LNCAP (cell line): ENCODE results near the gene MYLK2.
A peak's percentile ranks its signal among the peaks of the same experiment; 100 is the strongest.

Experiments
- TF ChIP-seq, protein P1 (sequence below): fragments of 450-650 bp; IDR thresholded peaks from 2 replicates; pipeline ENCODE4 v1.5.1; 2017; ENCODE audit warnings: mild to moderate bottlenecking

The MYLK2 gene

GRCh38 chr20:31785089-31785488, 34.1 kb upstream of the MYLK2 start:
- TF ChIP-seq, protein P1, sequence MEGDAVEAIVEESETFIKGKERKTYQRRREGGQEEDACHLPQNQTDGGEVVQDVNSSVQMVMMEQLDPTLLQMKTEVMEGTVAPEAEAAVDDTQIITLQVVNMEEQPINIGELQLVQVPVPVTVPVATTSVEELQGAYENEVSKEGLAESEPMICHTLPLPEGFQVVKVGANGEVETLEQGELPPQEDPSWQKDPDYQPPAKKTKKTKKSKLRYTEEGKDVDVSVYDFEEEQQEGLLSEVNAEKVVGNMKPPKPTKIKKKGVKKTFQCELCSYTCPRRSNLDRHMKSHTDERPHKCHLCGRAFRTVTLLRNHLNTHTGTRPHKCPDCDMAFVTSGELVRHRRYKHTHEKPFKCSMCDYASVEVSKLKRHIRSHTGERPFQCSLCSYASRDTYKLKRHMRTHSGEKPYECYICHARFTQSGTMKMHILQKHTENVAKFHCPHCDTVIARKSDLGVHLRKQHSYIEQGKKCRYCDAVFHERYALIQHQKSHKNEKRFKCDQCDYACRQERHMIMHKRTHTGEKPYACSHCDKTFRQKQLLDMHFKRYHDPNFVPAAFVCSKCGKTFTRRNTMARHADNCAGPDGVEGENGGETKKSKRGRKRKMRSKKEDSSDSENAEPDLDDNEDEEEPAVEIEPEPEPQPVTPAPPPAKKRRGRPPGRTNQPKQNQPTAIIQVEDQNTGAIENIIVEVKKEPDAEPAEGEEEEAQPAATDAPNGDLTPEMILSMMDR: no peak

GRCh38 chr20:31788578-31788977, 30.6 kb upstream of the MYLK2 start:
- TF ChIP-seq, protein P1: peak; percentile 15; the same call in 1 of the 2 replicates

- TF ChIP-seq, protein P1: no peak
Observed at GRCh38 chr20:31790401-31790800, 28.8 kb upstream of the MYLK2 start.

DNA sequence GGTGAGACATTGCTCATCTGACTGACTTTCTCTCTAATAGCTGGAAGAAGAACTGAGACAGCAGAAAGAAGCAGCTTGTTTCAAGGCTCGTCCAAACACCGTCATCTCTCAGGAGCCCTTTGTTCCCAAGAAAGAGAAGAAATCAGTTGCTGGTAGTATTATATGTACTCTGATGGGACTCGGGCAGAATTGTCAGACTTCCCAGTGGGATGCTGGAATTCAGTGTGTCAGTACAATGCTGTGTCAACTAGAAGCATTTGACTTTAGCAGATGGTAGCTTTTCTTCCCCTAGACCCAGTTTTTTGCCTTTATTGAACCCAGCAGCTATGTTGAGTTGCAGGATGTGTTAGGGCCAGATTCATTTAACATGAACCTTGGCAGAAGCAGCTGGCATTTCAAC, 21.8 kb upstream of the MYLK2 start:
- TF ChIP-seq, protein P1: no peak

GRCh38 chr20:31801508-31801907, 17.6 kb upstream of the MYLK2 start:
- TF ChIP-seq, protein P1: no peak

GRCh38 chr20:31803552-31804291, 15.4 kb upstream of the MYLK2 start:
- TF ChIP-seq, protein P1: no peak

DNA sequence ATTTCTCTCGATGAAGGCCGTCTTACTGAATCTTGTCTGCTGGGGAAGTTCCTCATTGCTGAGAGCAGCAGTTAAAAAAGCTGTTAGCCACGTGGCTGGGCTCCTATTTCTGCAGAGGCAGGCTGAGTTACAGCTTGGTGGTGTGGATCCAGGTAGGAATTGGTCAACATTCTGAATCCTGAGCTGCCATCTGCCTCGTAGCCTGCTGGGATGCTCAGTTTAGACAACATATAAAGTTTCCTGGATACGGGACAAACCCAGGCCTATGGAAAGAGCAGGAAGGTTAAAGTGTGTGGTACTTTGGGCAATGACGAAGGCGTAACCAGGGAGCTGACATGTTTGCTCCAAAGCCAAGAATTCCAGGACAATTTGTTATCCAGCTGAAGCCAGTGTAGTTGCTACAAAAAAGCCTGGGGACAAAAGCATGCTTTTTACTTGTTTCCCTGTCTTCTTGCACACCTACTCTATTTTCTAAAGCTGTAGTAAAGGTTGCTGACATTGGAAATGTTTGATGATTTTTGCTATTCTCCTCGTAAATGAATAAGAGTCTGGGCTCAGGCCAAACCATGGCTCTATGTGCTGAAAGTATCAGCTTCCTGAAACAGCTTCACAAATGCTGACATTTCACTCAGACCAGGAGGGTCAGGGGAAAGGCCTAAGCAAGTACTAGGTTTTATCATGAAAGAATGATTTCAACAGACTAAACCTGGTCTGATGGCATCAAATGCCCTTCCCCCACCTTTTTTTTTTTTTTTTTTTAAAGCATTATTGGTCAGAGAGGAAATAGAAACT, 12.4 kb upstream of the MYLK2 start:
- TF ChIP-seq, protein P1: no peak
